Loucy (cell line): ENCODE results near the gene KDM2B.

Source experiments
- H2AFZ ChIP-seq: fragments of 200-600 bp; sonication (generic); 2 replicates; pipeline ENCODE4 v1.6.0; 2016; ENCODE audit warnings: antibody characterized with exemption, mild to moderate bottlenecking, low read length, moderate library complexity
- H3F3A ChIP-seq: fragments of 200-600 bp; 2 replicates; pipeline ENCODE4 v1.6.0; 2016; ENCODE audit warnings: antibody characterized with exemption, low read depth, mild to moderate bottlenecking
- H3K27me3 ChIP-seq: fragments of 200-600 bp; sonication (generic); 2 replicates; pipeline ENCODE4 v1.6.1; 2014; ENCODE audit warnings: low read length, mild to moderate bottlenecking; ENCODE audit not compliant: insufficient read depth, poor library complexity, severe bottlenecking
- H3K36me3 ChIP-seq: fragments of 200-600 bp; sonication (generic); 2 replicates; pipeline ENCODE4 v1.6.1; 2016; ENCODE audit warnings: low read length; ENCODE audit not compliant: insufficient read depth
- H3K4me1 ChIP-seq: fragments of 200-600 bp; sonication (generic); 2 replicates; pipeline ENCODE4 v1.5.1; 2014; ENCODE audit warnings: low read length, mild to moderate bottlenecking; ENCODE audit not compliant: insufficient read depth, poor library complexity, severe bottlenecking
- H3K4me2 ChIP-seq: fragments of 200-600 bp; sonication (generic); 2 replicates; pipeline ENCODE4 v1.6.0; 2014; ENCODE audit warnings: antibody characterized with exemption, low read length, low read depth, mild to moderate bottlenecking; ENCODE audit not compliant: poor library complexity, severe bottlenecking
- H3K4me3 ChIP-seq: fragments of 200-600 bp; sonication (generic); 2 replicates; pipeline ENCODE4 v1.5.1; 2014; ENCODE audit warnings: low read length, mild to moderate bottlenecking, mixed read lengths; ENCODE audit not compliant: poor library complexity, severe bottlenecking
- H3K79me2 ChIP-seq: fragments of 200-600 bp; sonication (generic); 2 replicates; pipeline ENCODE4 v1.6.1; 2014; ENCODE audit warnings: low read length; ENCODE audit not compliant: insufficient read depth
- H3K9ac ChIP-seq: fragments of 200-600 bp; sonication (generic); 2 replicates; pipeline ENCODE4 v1.6.0; 2014; ENCODE audit warnings: mild to moderate bottlenecking, low read depth, low read length, moderate library complexity; ENCODE audit not compliant: poor library complexity, severe bottlenecking
- H3K9me2 ChIP-seq: fragments of 200-600 bp; sonication (generic); replicated peaks from 2 replicates; pipeline ENCODE4 v1.6.1; 2016; ENCODE audit warnings: low read depth, low read length, mixed read lengths
- H3K9me3 ChIP-seq: fragments of 200-600 bp; sonication (generic); 2 replicates; pipeline ENCODE4 v1.6.1; 2014; ENCODE audit warnings: mild to moderate bottlenecking, antibody characterized with exemption, low read length, low read depth; ENCODE audit not compliant: insufficient read depth
- H4K20me1 ChIP-seq: fragments of 200-600 bp; sonication (generic); 2 replicates; pipeline ENCODE4 v1.6.0; 2014; ENCODE audit warnings: antibody characterized with exemption, low read length, mild to moderate bottlenecking; ENCODE audit not compliant: insufficient read depth, poor library complexity, severe bottlenecking
- CTCF ChIP-seq: fragments of 200-600 bp; sonication (generic); conservative IDR thresholded peaks from 2 replicates; pipeline ENCODE4 v1.5.1; 2014; ENCODE audit warnings: mild to moderate bottlenecking, antibody characterized with exemption, low read length
- EZH2phosphoT487 ChIP-seq: fragments of 200-600 bp; IDR thresholded peaks from 2 replicates; pipeline ENCODE4 v1.6.1; 2018; ENCODE audit warnings: antibody characterized with exemption, mild to moderate bottlenecking, moderate library complexity, borderline replicate concordance

KDM2B gene

GRCh38 chr12:121424624-121424975, 156.2 kb downstream of the KDM2B start:
- TF ChIP-seq EZH2phosphoT487 (no peak), CTCF (no peak)
- no peaks in the 10 kb centered on the region for H4K20me1 ChIP-seq
- no peaks in the 10 kb centered on the region for H3F3A ChIP-seq
- no peak overlapping the region for H3K9ac ChIP-seq
- peaks cover 87% of the 10 kb centered on the region; the same call in 1 of the 2 replicates for H3K36me3 ChIP-seq
- H2AFZ ChIP-seq: no peak overlapping the region
- H3K79me2 ChIP-seq: no peaks in the 10 kb centered on the region
- H3K27me3 ChIP-seq: no peaks in the 10 kb centered on the region
- H3K9me2 ChIP-seq: no peaks in the 10 kb centered on the region
- H3K4me2 ChIP-seq: no peak overlapping the region
- no peak overlapping the region for H3K4me3 ChIP-seq
- no peaks in the 10 kb centered on the region for H3K4me1 ChIP-seq
- no peaks in the 10 kb centered on the region for H3K9me3 ChIP-seq

- Histone ChIP-seq H3F3A (no peaks in the 10 kb centered on the region), H3K27me3 (no peaks in the 10 kb centered on the region), H3K4me2 (no peak overlapping the region), H3K9me3 (no peaks in the 10 kb centered on the region), H3K4me1 (no peaks in the 10 kb centered on the region), H3K4me3 (no peak overlapping the region), H3K9ac (no peak overlapping the region), H3K9me2 (no peaks in the 10 kb centered on the region), H3K79me2 (no peaks in the 10 kb centered on the region), H3K36me3 (peaks cover 87% of the 10 kb centered on the region; the same call in 1 of the 2 replicates), H4K20me1 (no peaks in the 10 kb centered on the region), H2AFZ (no peak overlapping the region)
- no peak for TF ChIP-seq CTCF
- no peak for TF ChIP-seq EZH2phosphoT487
These were observed 156.9 kb downstream of the KDM2B start for GRCh38 chr12:121423682-121424623.

- Histone ChIP-seq H3K9me3 (no peaks in the 10 kb centered on the region), H3F3A (no peaks in the 10 kb centered on the region), H3K9ac (no peak overlapping the region), H3K27me3 (no peaks in the 10 kb centered on the region), H3K4me3 (no peak overlapping the region), H3K36me3 (peaks cover 87% of the 10 kb centered on the region; the same call in 1 of the 2 replicates), H3K9me2 (no peaks in the 10 kb centered on the region), H3K4me1 (no peaks in the 10 kb centered on the region), H4K20me1 (no peaks in the 10 kb centered on the region), H3K79me2 (no peaks in the 10 kb centered on the region), H3K4me2 (no peak overlapping the region), H2AFZ (no peak overlapping the region)
- no peak for TF ChIP-seq EZH2phosphoT487
These were observed 157.6 kb downstream of the KDM2B start for GRCh38 chr12:121423253-121423652.
